ENCODE measurements around the gene SPRR4. TPM values are rescaled to one million over a fixed set of nuclear protein-coding genes. Genes with fewer than 3 reads are reported as not detected.

SPRR4 gene, protein sequence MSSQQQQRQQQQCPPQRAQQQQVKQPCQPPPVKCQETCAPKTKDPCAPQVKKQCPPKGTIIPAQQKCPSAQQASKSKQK
- total RNA-seq = not detected

DNA sequence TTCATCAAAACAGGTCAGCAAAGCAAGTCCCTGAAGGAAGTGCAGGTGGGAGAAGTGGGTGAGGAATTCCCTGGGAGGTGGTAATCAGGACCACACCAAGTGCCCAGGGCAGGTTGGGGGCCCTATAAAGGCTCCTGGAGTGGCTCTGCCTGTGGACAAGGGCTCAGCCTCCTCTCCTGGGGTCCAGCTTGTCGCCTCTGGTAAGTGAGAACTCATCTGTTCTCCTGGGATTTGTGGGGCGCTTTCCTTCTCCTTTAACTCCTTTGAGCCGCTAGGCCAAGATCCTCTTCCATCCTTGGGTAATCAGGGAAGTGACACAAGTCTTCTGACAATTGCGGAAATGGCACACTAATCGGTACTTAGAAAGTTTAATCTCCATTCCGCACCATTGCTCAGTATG is at the start of gene SPRR4:
SPRR4 (plus strand) TSS at position 154 of the 400 bp plus-strand sequence. CDS start 1,243 bp downstream, outside the sequence.
- no peak for DNase-seq

DNA sequence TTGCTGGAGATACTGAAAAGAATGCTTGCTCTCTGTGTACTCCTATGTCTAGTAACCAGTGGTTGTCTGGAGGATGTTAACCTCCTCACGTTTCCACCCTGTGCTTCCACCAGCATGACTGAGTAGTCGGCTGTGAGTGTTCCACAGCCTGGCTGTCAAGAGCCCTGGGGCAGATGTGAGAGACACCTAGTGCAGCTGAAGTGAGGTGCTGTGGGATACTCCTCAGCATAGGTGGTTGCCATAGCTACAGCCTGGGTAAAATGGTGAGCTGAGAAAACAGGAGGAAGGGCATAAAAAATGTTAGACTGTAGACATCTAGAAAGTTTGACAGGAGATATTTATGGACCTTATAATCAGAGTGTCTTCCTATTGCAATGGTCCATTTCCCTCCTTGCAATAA is 46.3 kb upstream of the SPRR4 start:
- no peak for DNase-seq

- no peak for DNase-seq
These were observed 44.4 kb upstream of the SPRR4 start for GRCh38 chr1:152926091-152926490.

GRCh38 chr1:152928671-152929070 is 41.8 kb upstream of the SPRR4 start:
- DNase-seq = no peak

GRCh38 chr1:152932170-152932811 is 38.2 kb upstream of the SPRR4 start:
- DNase-seq = no peak

DNA sequence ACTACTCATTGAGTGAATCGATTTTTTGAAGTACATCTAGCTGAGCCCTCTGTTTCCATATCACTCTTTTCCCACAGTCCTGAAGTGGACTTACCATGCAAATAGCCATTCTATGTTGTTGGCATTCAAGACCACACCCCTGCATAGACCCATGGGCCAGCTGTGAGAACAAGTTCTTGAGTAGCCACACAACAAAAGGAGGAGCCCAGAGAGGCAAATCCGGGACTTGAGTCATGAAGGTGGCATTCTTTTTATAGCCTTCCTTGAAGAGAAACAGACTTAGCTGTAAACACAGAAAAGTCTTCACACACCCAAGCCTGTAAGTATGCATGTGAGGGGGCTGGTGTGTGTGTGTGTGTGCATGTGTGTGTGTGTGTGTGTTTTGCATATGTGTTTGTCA is 37.3 kb upstream of the SPRR4 start:
- no peak for DNase-seq

GRCh38 chr1:152940614-152941013 is 29.8 kb upstream of the SPRR4 start:
- no peak for DNase-seq

DNA sequence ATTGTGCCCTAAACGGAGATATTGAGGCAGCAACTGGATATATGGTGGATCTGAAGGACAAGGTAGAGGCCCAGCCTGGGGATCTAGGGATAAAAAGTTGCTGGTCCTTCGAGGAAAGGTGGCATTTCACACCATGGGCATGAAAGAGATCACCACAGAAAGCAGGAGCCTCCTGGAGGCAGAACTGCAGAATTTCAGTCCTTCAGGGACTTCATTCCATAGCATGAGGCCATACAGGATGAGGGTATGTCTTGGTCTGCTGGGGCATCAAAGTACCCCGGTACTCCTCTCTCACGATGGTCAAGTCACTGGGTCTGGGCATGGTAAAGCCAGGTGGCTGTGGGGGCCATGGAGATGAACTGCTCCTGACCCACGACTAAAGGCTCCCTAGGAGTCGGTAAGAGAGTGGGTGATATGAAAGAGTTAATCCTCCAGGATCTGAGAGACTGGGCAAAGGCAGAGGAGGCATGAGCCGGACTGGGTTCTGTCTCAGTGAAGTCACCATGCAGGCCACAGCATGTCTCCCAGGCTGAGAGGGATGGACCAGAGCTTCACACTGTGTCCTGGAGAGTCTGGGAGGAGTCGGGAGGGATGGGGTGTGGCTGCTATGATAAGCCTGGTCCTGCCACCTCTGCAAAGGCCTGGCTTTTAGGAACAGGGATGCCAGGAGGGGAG is 29.3 kb upstream of the SPRR4 start:
- DNase-seq = no peak

GRCh38 chr1:152942161-152942560 is 28.3 kb upstream of the SPRR4 start:
- DNase-seq = no peak

- no peak for DNase-seq
These were observed 24.2 kb upstream of the SPRR4 start for GRCh38 chr1:152946248-152946647.

DNA sequence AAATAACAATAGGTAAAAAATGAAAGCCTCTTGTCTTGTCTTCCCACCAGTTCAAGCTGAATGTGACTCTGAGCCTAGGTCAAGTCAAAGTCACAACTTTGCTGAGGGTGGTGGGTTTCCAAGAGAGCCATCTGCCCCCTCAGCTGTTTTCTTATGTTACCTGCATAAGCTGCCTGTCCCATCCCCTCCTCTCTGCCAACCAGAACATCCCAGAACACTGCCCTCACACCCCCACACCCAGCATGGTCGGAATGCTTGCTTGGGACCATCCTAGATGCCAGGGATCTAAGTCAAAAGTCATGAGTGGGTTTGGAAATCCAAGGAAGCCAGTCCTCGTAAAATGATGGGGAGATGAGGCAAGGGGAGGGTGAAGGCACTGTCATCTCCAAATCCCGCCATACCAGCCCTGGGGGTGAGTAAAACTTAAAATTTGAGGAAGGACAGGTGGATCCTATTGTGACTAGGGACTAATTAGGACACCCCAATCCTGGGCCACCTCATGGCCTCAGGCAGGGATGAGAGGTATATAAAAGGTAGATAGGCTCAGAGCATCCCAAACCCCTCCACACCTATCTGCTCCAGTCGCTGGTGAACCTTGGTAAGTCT is 23.7 kb upstream of the SPRR4 start, which contains the start of gene SPRR5:
SPRR5 (plus strand) TSS at position 556 of the 606 bp plus-strand sequence. CDS start 1,349 bp downstream, outside the sequence.
- no peak for DNase-seq

DNA sequence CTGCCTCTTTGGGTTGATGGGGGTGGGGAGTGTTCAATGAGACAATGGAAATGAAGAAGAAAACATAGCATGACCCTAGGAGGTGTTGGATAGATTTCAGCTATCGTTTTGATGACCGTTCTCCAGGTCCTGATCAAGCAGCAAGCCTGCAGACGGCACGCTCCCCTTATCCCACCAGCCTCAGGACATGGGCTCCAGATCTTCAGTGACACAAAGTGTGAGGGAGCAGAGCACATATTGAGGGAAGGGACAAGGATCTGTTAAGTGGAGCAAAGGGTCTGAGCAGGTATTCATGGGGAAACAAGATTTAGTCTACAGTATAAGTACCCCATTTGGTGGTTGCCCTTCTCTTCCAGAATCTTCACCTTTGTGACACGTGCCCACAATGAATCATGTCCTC is 18.7 kb upstream of the SPRR4 start:
- no peak for DNase-seq

- DNase-seq = no peak
These were observed 16.7 kb upstream of the SPRR4 start for GRCh38 chr1:152953761-152954160.

DNA sequence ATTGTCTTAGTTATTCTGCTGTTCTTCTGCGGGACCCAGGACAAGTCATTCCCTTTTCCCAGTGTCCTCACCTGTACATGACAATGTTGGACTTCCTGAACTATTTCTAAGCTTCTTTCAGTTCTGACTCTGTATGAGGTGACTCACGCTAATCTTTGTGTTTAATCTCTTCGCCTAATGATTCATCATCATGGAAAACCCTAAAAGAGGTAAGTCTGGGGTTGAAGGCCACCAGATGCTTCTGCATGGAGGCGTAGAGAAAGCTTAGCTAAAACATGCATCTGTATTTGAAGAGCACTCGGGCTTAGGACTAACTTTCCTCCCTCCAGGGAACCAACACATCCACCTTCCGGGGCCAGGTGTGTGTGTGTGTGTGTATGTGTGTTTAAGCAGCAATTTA is 16.0 kb upstream of the SPRR4 start:
- no peak for DNase-seq

- no peak for DNase-seq
These were observed 12.9 kb upstream of the SPRR4 start for GRCh38 chr1:152957561-152957960.

DNA sequence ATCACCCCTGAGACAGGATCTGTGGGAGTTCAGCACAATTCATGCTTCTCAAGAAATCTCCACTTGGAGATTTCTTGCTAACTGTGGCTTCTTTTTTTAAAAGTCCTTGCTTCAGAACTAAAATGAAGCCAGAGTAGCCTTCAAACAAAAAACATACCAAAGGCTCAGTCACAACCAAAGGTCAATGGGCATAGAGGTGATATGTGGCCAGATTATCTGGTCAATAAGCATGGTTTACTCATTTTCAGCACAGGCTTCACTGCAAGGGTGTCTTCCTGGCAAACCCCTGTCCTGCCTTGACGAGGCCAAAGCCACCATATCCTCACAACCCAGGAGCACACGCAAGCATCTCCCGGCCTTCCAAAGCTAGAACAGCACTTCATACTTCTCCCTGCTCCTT is 11.2 kb upstream of the SPRR4 start:
- no peak for DNase-seq

- DNase-seq = no peak
These were observed 10.5 kb upstream of the SPRR4 start for GRCh38 chr1:152959801-152960451.

GRCh38 chr1:152960452-152961044 is 9.9 kb upstream of the SPRR4 start:
- no peak for DNase-seq

DNA sequence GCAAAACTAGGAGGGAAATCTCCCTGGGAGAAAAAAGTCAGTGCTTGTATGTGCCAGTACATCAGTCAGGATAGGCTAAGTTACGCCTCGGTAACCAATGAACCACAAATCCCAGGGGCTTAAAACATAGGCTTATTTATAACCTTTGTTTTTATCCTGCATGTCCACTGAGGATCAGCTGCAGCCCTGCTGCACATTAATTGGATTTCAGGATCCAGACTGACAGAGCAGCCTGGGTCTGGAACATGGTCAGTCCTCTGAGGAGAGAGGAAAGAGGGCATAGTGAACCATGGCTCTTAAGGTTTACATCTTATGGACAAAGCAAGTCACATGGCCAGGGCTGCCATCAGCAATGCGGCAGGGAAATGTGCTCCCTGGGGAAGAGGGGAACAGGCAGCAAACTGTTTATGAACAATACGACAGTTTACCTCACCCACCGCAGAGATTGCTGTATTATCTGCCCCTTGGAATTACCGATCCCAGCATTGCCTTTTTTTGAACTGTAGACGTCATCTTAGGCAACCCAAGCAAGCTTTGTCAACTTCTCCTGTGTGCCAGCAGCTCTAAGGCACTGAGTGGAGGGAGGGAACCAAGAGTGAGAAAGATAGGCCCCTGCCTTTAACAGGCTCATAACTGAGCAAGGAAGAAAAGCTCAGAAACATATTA is 9.1 kb upstream of the SPRR4 start:
- no peak for DNase-seq

GRCh38 chr1:152962876-152963415 is 7.5 kb upstream of the SPRR4 start:
- DNase-seq = no peak

DNA sequence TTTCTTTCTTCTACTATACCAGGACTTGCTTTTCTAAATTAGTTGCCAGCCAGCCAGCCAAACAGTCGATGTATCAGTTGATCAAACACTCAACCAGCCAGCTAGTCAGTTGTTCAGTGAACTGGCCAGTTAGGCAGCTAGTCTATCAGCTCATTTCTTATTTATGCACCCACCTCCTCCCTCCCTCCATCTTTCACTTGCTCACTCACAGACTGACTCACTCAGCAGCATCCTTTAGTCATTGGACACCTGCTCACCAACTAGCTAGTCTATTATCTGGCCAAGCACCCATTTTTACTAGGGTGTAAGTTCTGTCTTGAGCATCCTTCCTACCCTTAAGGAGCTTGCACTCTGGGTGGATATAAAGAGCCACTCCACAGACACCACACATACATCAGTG is 5.9 kb upstream of the SPRR4 start:
- DNase-seq = no peak

- no peak for DNase-seq
These were observed 4.6 kb upstream of the SPRR4 start for GRCh38 chr1:152965853-152966252.
